GM12875 (cell line): ENCODE measurements around the gene NCAPG.
"Not testable (repeated sequence)": the region's sequence is repeated elsewhere in the genome, so short reads cannot be mapped to it uniquely, and the experiment has no call there.

Experiments
- H3K4me3 ChIP-seq: one replicate; pipeline ENCODE4 v1.5.1; 2011; ENCODE audit warnings: low read depth, low read length, control low read depth
- TF ChIP-seq, protein P1 (sequence below): IDR thresholded peaks from 2 replicates; pipeline ENCODE4 v1.5.1; 2011; ENCODE audit warnings: low read depth, mild to moderate bottlenecking, control low read depth, inconsistent platforms, low read length, moderate library complexity, borderline replicate concordance; ENCODE audit not compliant: insufficient read depth

NCAPG gene

DNA sequence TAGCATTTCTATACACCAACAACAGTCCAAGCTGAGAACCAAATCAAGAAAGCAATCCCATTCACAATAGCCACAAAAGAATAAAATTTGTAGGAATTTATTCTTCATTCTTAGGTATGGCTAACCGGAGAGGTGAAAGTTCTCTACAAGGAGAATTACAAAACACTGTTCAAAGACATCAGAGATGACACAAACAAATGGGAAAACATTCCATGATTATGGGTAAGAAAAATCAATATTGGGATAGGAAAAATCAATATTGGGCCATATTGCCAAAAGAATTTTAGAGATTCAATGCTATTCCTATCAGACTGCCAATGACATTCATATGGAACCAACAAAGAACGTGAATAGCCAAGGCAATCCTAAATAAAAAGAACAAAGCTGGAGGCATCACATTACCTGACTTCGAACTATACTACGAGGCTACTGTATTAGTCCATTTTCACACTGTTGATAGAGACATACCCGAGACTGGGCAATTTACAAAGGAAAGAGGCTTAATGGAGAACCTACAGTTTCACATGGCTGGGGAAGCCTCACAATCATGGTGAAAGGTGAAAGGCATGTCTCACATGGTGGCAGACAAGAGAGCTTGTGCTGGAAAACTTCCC, 49.1 kb downstream of the NCAPG start:
- H3K4me3 ChIP-seq: no peak overlapping the region
- TF ChIP-seq, protein P1, sequence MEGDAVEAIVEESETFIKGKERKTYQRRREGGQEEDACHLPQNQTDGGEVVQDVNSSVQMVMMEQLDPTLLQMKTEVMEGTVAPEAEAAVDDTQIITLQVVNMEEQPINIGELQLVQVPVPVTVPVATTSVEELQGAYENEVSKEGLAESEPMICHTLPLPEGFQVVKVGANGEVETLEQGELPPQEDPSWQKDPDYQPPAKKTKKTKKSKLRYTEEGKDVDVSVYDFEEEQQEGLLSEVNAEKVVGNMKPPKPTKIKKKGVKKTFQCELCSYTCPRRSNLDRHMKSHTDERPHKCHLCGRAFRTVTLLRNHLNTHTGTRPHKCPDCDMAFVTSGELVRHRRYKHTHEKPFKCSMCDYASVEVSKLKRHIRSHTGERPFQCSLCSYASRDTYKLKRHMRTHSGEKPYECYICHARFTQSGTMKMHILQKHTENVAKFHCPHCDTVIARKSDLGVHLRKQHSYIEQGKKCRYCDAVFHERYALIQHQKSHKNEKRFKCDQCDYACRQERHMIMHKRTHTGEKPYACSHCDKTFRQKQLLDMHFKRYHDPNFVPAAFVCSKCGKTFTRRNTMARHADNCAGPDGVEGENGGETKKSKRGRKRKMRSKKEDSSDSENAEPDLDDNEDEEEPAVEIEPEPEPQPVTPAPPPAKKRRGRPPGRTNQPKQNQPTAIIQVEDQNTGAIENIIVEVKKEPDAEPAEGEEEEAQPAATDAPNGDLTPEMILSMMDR: no peak

DNA sequence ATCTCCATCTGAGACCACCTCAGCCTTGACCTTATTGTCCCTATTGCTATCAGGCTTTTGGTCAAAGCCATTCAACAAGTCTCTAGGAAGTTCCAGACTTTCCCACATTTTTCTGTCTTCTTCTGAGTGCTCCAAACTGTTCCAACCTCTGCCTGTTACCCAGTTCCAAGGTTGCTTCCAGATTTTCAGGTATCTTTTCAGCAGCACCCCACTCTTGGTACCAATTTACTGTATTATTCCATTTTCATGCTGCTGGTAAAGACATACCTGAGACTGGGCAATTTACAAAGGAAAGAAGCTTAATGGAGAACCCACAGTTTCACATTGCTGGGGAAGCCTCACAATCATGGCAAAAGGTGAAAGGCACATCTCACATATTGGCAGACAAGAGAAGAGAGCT, 51.1 kb downstream of the NCAPG start:
- H3K4me3 ChIP-seq: not testable (repeated sequence)

GRCh38 chr4:17865866-17866363, 55.1 kb downstream of the NCAPG start:
- TF ChIP-seq, protein P1: no peak
- no peak overlapping the region for H3K4me3 ChIP-seq

GRCh38 chr4:17866810-17867209, 56.0 kb downstream of the NCAPG start:
- H3K4me3 ChIP-seq: no peak overlapping the region
- TF ChIP-seq, protein P1: no peak

DNA sequence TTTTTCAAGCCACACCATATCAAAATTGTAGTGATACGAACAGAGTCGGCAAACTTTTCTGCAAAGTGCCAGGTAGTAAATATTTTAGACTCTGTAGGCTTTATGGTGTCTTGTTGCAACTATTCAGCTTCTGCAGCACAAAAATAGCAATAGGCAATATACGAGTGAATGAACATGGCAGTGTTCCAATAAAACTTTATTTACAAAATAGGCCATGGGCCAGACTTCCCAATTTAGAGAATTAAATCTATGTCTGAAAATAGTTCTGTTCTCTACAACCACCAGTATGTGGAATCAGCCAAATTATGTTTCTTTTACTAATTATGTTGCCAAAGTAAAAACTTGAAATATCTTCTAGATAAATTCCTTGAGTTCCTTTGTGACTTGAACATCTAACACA, 56.5 kb downstream of the NCAPG start:
- TF ChIP-seq, protein P1: no peak
- no peak overlapping the region for H3K4me3 ChIP-seq

- TF ChIP-seq, protein P1: no peak
- H3K4me3 ChIP-seq: no peak overlapping the region
Observed at GRCh38 chr4:17869327-17869726, 58.5 kb downstream of the NCAPG start.

GRCh38 chr4:17875402-17876070, 64.8 kb downstream of the NCAPG start:
- TF ChIP-seq, protein P1: no peak
- H3K4me3 ChIP-seq: no peak overlapping the region
